Measurements from ENCODE around the gene GOLGA7B.

Gene GOLGA7B

DNA sequence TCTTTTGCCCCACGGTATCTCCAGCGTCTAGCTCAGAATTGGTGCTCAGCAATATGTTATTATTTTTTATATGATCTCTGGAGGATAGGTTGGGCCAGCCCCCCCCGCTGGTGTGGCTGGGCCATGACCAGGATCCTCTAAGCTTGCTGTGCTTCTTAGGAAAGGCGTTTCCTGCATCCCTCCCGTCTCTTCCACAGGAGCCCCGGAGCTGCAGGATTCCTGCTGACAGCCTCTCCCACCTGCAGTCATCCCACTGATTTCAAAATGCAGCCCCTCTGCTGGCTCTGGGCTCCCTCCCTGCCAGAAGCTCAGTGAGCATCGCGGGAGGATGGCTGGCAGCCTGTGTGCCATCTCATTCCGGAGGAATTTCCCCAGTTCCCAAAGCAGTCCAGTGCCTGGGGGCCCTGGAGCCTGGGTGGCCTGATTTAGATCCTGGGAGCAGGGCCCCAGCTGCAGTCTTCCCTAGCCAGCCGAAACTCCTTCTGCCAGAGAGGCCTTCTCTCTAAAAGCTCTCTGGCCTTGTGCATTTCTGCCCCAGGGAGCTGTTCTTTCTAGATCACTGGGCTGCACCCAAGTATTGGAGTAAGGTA, 21.8 kb upstream of the GOLGA7B start:
- Histone ChIP-seq H3K4me3 (replicated peaks; ENCODE audit: insufficient read depth, low read length) (no peak overlapping the region), H3K27me3 (ENCODE audit: insufficient read depth, poor library complexity, severe bottlenecking) (peaks cover 2% of the 10 kb centered on the region), H3K27ac (replicated peaks) (no peak overlapping the region)
- TF ChIP-seq, protein P1, sequence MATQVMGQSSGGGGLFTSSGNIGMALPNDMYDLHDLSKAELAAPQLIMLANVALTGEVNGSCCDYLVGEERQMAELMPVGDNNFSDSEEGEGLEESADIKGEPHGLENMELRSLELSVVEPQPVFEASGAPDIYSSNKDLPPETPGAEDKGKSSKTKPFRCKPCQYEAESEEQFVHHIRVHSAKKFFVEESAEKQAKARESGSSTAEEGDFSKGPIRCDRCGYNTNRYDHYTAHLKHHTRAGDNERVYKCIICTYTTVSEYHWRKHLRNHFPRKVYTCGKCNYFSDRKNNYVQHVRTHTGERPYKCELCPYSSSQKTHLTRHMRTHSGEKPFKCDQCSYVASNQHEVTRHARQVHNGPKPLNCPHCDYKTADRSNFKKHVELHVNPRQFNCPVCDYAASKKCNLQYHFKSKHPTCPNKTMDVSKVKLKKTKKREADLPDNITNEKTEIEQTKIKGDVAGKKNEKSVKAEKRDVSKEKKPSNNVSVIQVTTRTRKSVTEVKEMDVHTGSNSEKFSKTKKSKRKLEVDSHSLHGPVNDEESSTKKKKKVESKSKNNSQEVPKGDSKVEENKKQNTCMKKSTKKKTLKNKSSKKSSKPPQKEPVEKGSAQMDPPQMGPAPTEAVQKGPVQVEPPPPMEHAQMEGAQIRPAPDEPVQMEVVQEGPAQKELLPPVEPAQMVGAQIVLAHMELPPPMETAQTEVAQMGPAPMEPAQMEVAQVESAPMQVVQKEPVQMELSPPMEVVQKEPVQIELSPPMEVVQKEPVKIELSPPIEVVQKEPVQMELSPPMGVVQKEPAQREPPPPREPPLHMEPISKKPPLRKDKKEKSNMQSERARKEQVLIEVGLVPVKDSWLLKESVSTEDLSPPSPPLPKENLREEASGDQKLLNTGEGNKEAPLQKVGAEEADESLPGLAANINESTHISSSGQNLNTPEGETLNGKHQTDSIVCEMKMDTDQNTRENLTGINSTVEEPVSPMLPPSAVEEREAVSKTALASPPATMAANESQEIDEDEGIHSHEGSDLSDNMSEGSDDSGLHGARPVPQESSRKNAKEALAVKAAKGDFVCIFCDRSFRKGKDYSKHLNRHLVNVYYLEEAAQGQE (IDR thresholded peaks at IDR 0.05; ENCODE audit: insufficient replicate concordance, low read depth) = no peak
- TF ChIP-seq POLR2AphosphoS5 (IDR thresholded peaks at IDR 0.05; ENCODE audit: low read depth) (no peak), SPI1 (IDR thresholded peaks at IDR 0.05; ENCODE audit: borderline replicate concordance, low read depth) (no peak), GABPA (IDR thresholded peaks at IDR 0.05; ENCODE audit: low read depth) (no peak)
- TF ChIP-seq, protein P2, sequence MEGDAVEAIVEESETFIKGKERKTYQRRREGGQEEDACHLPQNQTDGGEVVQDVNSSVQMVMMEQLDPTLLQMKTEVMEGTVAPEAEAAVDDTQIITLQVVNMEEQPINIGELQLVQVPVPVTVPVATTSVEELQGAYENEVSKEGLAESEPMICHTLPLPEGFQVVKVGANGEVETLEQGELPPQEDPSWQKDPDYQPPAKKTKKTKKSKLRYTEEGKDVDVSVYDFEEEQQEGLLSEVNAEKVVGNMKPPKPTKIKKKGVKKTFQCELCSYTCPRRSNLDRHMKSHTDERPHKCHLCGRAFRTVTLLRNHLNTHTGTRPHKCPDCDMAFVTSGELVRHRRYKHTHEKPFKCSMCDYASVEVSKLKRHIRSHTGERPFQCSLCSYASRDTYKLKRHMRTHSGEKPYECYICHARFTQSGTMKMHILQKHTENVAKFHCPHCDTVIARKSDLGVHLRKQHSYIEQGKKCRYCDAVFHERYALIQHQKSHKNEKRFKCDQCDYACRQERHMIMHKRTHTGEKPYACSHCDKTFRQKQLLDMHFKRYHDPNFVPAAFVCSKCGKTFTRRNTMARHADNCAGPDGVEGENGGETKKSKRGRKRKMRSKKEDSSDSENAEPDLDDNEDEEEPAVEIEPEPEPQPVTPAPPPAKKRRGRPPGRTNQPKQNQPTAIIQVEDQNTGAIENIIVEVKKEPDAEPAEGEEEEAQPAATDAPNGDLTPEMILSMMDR (IDR thresholded peaks at IDR 0.05; ENCODE audit: insufficient read depth, low read length) = no peak
- no peak for DNase-seq (ENCODE audit: low read depth in 1 of 2, low spot score in 1 of 2)

DNA sequence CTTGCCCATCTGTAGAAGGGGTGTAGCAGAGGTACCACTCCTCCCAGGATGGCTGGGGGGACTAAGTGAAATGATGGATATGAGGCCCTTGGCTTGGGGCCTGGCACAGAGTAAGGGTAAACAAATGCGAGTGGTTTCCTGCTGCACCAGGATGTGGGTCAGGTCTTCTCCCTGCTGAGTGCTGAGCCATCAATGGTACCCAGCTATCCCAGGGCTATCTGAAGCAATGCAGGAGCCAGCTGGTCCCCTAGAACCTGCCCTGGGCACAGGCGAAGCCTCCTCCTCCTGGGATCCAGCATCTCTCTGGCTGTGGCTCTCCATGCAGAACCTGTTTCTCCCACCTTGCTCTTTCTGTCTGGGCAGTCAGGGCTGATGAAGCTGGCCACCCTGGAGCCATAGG, 20.9 kb upstream of the GOLGA7B start:
- DNase-seq (ENCODE audit: low read depth in 1 of 2, low spot score in 1 of 2) = no peak
- no peak overlapping the region for H3K27ac ChIP-seq (replicated peaks)
- no peak for TF ChIP-seq SPI1 (IDR thresholded peaks at IDR 0.05; ENCODE audit: borderline replicate concordance, low read depth)
- TF ChIP-seq, protein P2 (IDR thresholded peaks at IDR 0.05; ENCODE audit: insufficient read depth, low read length) = no peak
- TF ChIP-seq GABPA (IDR thresholded peaks at IDR 0.05; ENCODE audit: low read depth) = no peak
- TF ChIP-seq POLR2AphosphoS5 (IDR thresholded peaks at IDR 0.05; ENCODE audit: low read depth) = no peak
- TF ChIP-seq, protein P1 (IDR thresholded peaks at IDR 0.05; ENCODE audit: insufficient replicate concordance, low read depth) = no peak
- no peak overlapping the region for H3K4me3 ChIP-seq (replicated peaks; ENCODE audit: insufficient read depth, low read length)
- peaks cover 2% of the 10 kb centered on the region for H3K27me3 ChIP-seq (ENCODE audit: insufficient read depth, poor library complexity, severe bottlenecking)

DNA sequence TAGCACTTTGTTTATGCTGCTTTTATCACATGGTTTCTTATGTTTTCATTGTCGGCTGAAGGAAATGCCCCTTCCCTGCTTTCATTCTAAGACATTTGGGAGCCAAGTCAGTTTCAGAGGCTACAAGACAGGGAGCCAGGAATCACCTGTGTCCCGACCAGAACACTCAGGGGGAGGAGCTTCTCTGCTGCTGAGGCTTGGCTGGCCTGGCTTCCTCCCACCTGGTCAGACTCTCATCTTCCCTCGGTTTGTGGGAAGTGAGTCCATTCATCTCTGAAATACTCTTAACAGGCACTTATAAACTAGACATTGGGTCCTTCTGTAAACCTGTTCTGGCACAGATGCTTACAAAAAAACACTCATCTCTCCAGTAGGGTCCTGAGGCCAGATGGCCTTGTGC, 19.6 kb upstream of the GOLGA7B start:
- DNase-seq (ENCODE audit: low read depth in 1 of 2, low spot score in 1 of 2) = no peak
- no peak overlapping the region for H3K4me3 ChIP-seq (replicated peaks; ENCODE audit: insufficient read depth, low read length)
- no peak overlapping the region for H3K27ac ChIP-seq (replicated peaks)
- TF ChIP-seq GABPA (IDR thresholded peaks at IDR 0.05; ENCODE audit: low read depth) = no peak
- TF ChIP-seq, protein P1 (IDR thresholded peaks at IDR 0.05; ENCODE audit: insufficient replicate concordance, low read depth) = no peak
- TF ChIP-seq, protein P2 (IDR thresholded peaks at IDR 0.05; ENCODE audit: insufficient read depth, low read length) = no peak
- H3K27me3 ChIP-seq (ENCODE audit: insufficient read depth, poor library complexity, severe bottlenecking) = peaks cover 2% of the 10 kb centered on the region

All from HL-60 (cell line).